Mesenchymal stem cell (in vitro differentiated cells and primary cell): Measurements from ENCODE around the gene ARHGAP33.

Experiments
- DNase-seq: peaks from one replicate; pipeline ENCODE4 v3.0.0-alpha.2; 2013
- H2AFZ ChIP-seq: one replicate; pipeline ENCODE4 v1.6.1; 2013; ENCODE audit warnings: low read depth, mild to moderate bottlenecking, control low read depth, inconsistent platforms, low read length, moderate library complexity
- H2AK5ac ChIP-seq: 2 replicates; pipeline ENCODE4 v1.6.1; 2013; ENCODE audit warnings: low read length, moderate library complexity, mild to moderate bottlenecking, inconsistent platforms; ENCODE audit not compliant: severe bottlenecking
- H2BK120ac ChIP-seq: one replicate; pipeline ENCODE4 v1.6.1; 2013; ENCODE audit warnings: low read depth, mild to moderate bottlenecking, inconsistent platforms, low read length, moderate library complexity
- H2BK12ac ChIP-seq, 2 experiments: one replicate each; pipeline ENCODE4 v1.6.1; 2013; ENCODE audit warnings: inconsistent platforms in 2 of 2, low read length in 2 of 2, mild to moderate bottlenecking in 2 of 2, moderate library complexity in 2 of 2, control low read depth in 1 of 2
- H2BK15ac ChIP-seq: one replicate; pipeline ENCODE4 v1.6.1; 2013; ENCODE audit warnings: mild to moderate bottlenecking, low read depth, inconsistent platforms; ENCODE audit not compliant: poor library complexity, severe bottlenecking
- H2BK5ac ChIP-seq: 2 replicates; pipeline ENCODE4 v1.6.1; 2013; ENCODE audit warnings: low read depth, mild to moderate bottlenecking, low read length, control low read depth, inconsistent platforms; ENCODE audit not compliant: poor library complexity, severe bottlenecking
- H3K14ac ChIP-seq, 2 experiments: one replicate each; pipeline ENCODE4 v1.6.1; 2013; ENCODE audit warnings: inconsistent platforms in 2 of 2, low read length in 2 of 2, control low read depth in 1 of 2, mild to moderate bottlenecking in 1 of 2, moderate library complexity in 1 of 2
- H3K18ac ChIP-seq, 2 experiments: one replicate each; pipeline ENCODE4 v1.6.1; 2013; ENCODE audit warnings: inconsistent platforms in 2 of 2, low read length in 2 of 2, control low read depth in 1 of 2, low read depth in 1 of 2, mild to moderate bottlenecking in 1 of 2
- H3K23ac ChIP-seq, 2 experiments: one replicate each; pipeline ENCODE4 v1.6.1; 2013; ENCODE audit warnings: inconsistent platforms in 2 of 2, low read length in 2 of 2, mild to moderate bottlenecking in 2 of 2, moderate library complexity in 2 of 2, control low read depth in 1 of 2
- H3K27ac ChIP-seq: 2 replicates; pipeline ENCODE4 v1.5.1; 2013; ENCODE audit warnings: mild to moderate bottlenecking, moderate library complexity, low read length, control low read depth, inconsistent platforms; ENCODE audit not compliant: poor library complexity, severe bottlenecking
- H3K27me3 ChIP-seq, 2 experiments: 2 replicates each; pipeline versions ENCODE4 v1.6.1 to v1.7.0; 2013; ENCODE audit warnings: low read length in 2 of 2, mild to moderate bottlenecking in 2 of 2, moderate library complexity in 2 of 2, control low read depth in 1 of 2, inconsistent platforms in 1 of 2; ENCODE audit not compliant: control insufficient read depth in 1 of 2, insufficient read depth in 1 of 2
- H3K36me3 ChIP-seq, 2 experiments: 2 replicates each; pipeline versions ENCODE4 v1.6.1 to v1.7.0; 2013; ENCODE audit warnings: low read length in 2 of 2, control low read depth in 1 of 2, inconsistent platforms in 1 of 2, low read depth in 1 of 2, mild to moderate bottlenecking in 1 of 2; ENCODE audit not compliant: insufficient read depth in 2 of 2, control insufficient read depth in 1 of 2
- H3K4ac ChIP-seq, 2 experiments: one replicate each; pipeline ENCODE4 v1.6.1; 2013; ENCODE audit warnings: inconsistent platforms in 2 of 2, low read length in 2 of 2, mild to moderate bottlenecking in 2 of 2, moderate library complexity in 2 of 2, control low read depth in 1 of 2, low read depth in 1 of 2
- H3K4me1 ChIP-seq: 2 replicates; pipeline ENCODE4 v1.6.1; 2013; ENCODE audit warnings: low read depth, low read length, control low read depth; ENCODE audit not compliant: control insufficient read depth, insufficient read depth
- H3K4me2 ChIP-seq: 2 replicates; pipeline ENCODE4 v1.6.1; 2013; ENCODE audit warnings: low read length, mild to moderate bottlenecking, inconsistent platforms; ENCODE audit not compliant: poor library complexity, severe bottlenecking
- H3K4me3 ChIP-seq, 2 experiments: 2 replicates each; pipeline versions ENCODE4 v1.5.1 to v1.7.0; 2013; ENCODE audit warnings: low read length in 2 of 2, mild to moderate bottlenecking in 2 of 2, control low read depth in 1 of 2, low read depth in 1 of 2; ENCODE audit not compliant: insufficient read depth in 1 of 2
- H3K79me1 ChIP-seq: replicated peaks from 2 replicates; pipeline ENCODE4 v1.6.1; 2013; ENCODE audit warnings: mild to moderate bottlenecking, control low read depth, low read length, inconsistent platforms; ENCODE audit not compliant: poor library complexity, severe bottlenecking
- H3K9ac ChIP-seq: 2 replicates; pipeline ENCODE4 v1.7.0; 2013; ENCODE audit warnings: mild to moderate bottlenecking, low read length, moderate library complexity
- H3K9me3 ChIP-seq: 2 replicates; pipeline ENCODE4 v1.7.0; 2013; ENCODE audit warnings: mild to moderate bottlenecking, low read length; ENCODE audit not compliant: control insufficient read depth
- H4K8ac ChIP-seq: one replicate; pipeline ENCODE4 v1.6.1; 2013; ENCODE audit warnings: inconsistent platforms, mild to moderate bottlenecking, low read length, moderate library complexity
- H4K91ac ChIP-seq: one replicate; pipeline ENCODE4 v1.6.1; 2013; ENCODE audit warnings: mild to moderate bottlenecking, low read length, inconsistent platforms
- WGBS: methylation state at CpG from one replicate; pipeline ENCODE4 v1.1.7; 2013; ENCODE audit warnings: mixed read lengths; 5-methylcytosine and 5-hydroxymethylcytosine counted together

ARHGAP33 gene

GRCh38 chr19:35755550-35756376, 19.6 kb upstream of the ARHGAP33 start:
- Histone ChIP-seq H3K4me2 (peak overlapping the region; percentile 52), H2BK15ac (peak overlapping the region; percentile 52), H3K14ac (peak overlapping the region in 1 of 2 experiments; percentile 44), H2BK12ac (peak overlapping the region; percentile 62 to 88), H3K27ac (peak overlapping the region; percentile 76), H4K91ac (peak overlapping the region; percentile 100), H3K9ac (peak overlapping the region; percentile 99), H3K18ac (peak overlapping the region; percentile 69 to 100), H2AK5ac (peak overlapping the region; percentile 54), H3K9me3 (no peaks in the 10 kb centered on the region), H3K23ac (peak overlapping the region in 1 of 2 experiments; percentile 50), H3K27me3 (no peaks in the 10 kb centered on the region), H3K79me1 (peaks cover 34% of the 10 kb centered on the region), H2BK5ac (no peak overlapping the region), H3K36me3 (peaks cover 47 to 61% of the 10 kb centered on the region in 2 experiments), H4K8ac (peak overlapping the region; percentile 90), H3K4ac (peak overlapping the region; percentile 57 to 87), H3K4me1 (peaks cover 34% of the 10 kb centered on the region), H3K4me3 (peak overlapping the region; percentile 11 to 99), H2BK120ac (peak overlapping the region; percentile 91), H2AFZ (no peak overlapping the region)
- peak; percentile 46 for DNase-seq
- WGBS, result 40% methylated on average over 74 of the region's 74 CpGs

GRCh38 chr19:35756377-35757230, 18.8 kb upstream of the ARHGAP33 start, which contains the start of gene HSPB6:
Gene HSPB6, minus strand, starts transcription at chr19:35757029. Its CDS starts 21 bp downstream, at chr19:35757008.
- WGBS, result 12% methylated on average over 51 of the region's 52 CpGs
- H4K8ac ChIP-seq, result peak within 1 kb of the TSS; percentile 93
- H2BK15ac ChIP-seq, result peak within 1 kb of the TSS; percentile 95
- peak within 1 kb of the TSS; percentile 87 for H2BK5ac ChIP-seq
- H4K91ac ChIP-seq, result peak within 1 kb of the TSS; percentile 100
- H3K9me3 ChIP-seq, result no peaks in the 10 kb centered on the region
- peak within 1 kb of the TSS; percentile 96 for H2BK120ac ChIP-seq
- H3K18ac ChIP-seq, result peak within 1 kb of the TSS; percentile 100
- peak within 1 kb of the TSS; percentile 11 to 99 for H3K4me3 ChIP-seq
- H3K4me1 ChIP-seq, result peaks cover 38% of the 10 kb centered on the region
- H3K4ac ChIP-seq, result peak within 1 kb of the TSS; percentile 99 to 100
- H3K9ac ChIP-seq, result peak within 1 kb of the TSS; percentile 99
- peak; percentile 73 for DNase-seq
- peaks cover 48 to 66% of the 10 kb centered on the region in 2 experiments for H3K36me3 ChIP-seq
- peak within 1 kb of the TSS; percentile 63 for H3K4me2 ChIP-seq
- peak within 1 kb of the TSS; percentile 69 to 87 for H2BK12ac ChIP-seq
- H2AFZ ChIP-seq, result no peak within 1 kb of the TSS
- H3K27ac ChIP-seq, result peak within 1 kb of the TSS; percentile 93
- H3K23ac ChIP-seq, result peak within 1 kb of the TSS; percentile 49 to 54
- H2AK5ac ChIP-seq, result peak within 1 kb of the TSS; percentile 69
- H3K79me1 ChIP-seq, result peaks cover 36% of the 10 kb centered on the region
- peak within 1 kb of the TSS; percentile 59 to 99 for H3K14ac ChIP-seq
- H3K27me3 ChIP-seq, result no peaks in the 10 kb centered on the region

- peak overlapping the region; percentile 100 for H4K91ac ChIP-seq
- H3K79me1 ChIP-seq, result peaks cover 37% of the 10 kb centered on the region
- peak overlapping the region; percentile 69 for H2AK5ac ChIP-seq
- H3K27ac ChIP-seq, result peak overlapping the region; percentile 93
- H3K4me3 ChIP-seq, result peak overlapping the region in 1 of 2 experiments; percentile 99
- H3K4me2 ChIP-seq, result peak overlapping the region; percentile 63
- peak overlapping the region; percentile 99 for H3K9ac ChIP-seq
- H2BK12ac ChIP-seq, result peak overlapping the region in 1 of 2 experiments; percentile 69
- H3K18ac ChIP-seq, result peak overlapping the region; percentile 100
- peak overlapping the region; percentile 87 for H2BK5ac ChIP-seq
- no peaks in the 10 kb centered on the region for H3K27me3 ChIP-seq
- WGBS, result 2% methylated on average over 18 of the region's 19 CpGs
- H3K14ac ChIP-seq, result no peak overlapping the region
- H3K4ac ChIP-seq, result peak overlapping the region; percentile 99 to 100
- peak overlapping the region; percentile 93 for H4K8ac ChIP-seq
- H2BK120ac ChIP-seq, result peak overlapping the region; percentile 96
- H3K23ac ChIP-seq, result no peak overlapping the region
- no peaks in the 10 kb centered on the region for H3K9me3 ChIP-seq
- H2AFZ ChIP-seq, result no peak overlapping the region
- peak overlapping the region; percentile 80 for H2BK15ac ChIP-seq
- peaks cover 38% of the 10 kb centered on the region for H3K4me1 ChIP-seq
- H3K36me3 ChIP-seq, result peaks cover 50 to 68% of the 10 kb centered on the region in 2 experiments
- peak; percentile 99 for DNase-seq
These were observed 18.1 kb upstream of the ARHGAP33 start for GRCh38 chr19:35757231-35757748.
